Measurements from ENCODE around the gene MAP2K6. TPM values are rescaled to one million over a fixed set of nuclear protein-coding genes. Genes with fewer than 3 reads are reported as not detected.

The MAP2K6 gene
- polyA plus RNA-seq, 4 donors: 5.1 to 21.2 (median 13.4) TPM

GRCh38 chr17:69578385-69578936 is 164.0 kb downstream of the MAP2K6 start:
- 74 to 85% (median 85%) methylated on average over 4 of the region's 4 CpGs for WGBS, 3 donors
- Histone ChIP-seq H3K36me3 (ENCODE audit: control insufficient read depth in 3 of 3, insufficient read depth in 2 of 3, low read depth in 1 of 3, low read length in 3 of 3) (no peaks in the 10 kb centered on the region), H3K4me3 (ENCODE audit: low read depth in 1 of 3, low read length in 3 of 3) (no peak overlapping the region), H3K9me3 (ENCODE audit: control insufficient read depth in 2 of 2, insufficient read depth in 1 of 2, low read depth in 1 of 2, low read length in 1 of 2) (no peaks in the 10 kb centered on the region), H3K4me1 (ENCODE audit: control insufficient read depth in 3 of 3, insufficient read depth in 2 of 3, low read depth in 1 of 3, low read length in 2 of 3) (peaks cover 0 to 4% (median 0%) of the 10 kb centered on the region in 3 donors), H3K27ac (ENCODE audit: low read depth in 1 of 3, low read length in 2 of 3) (no peak overlapping the region), H3K27me3 (ENCODE audit: control insufficient read depth in 3 of 3, insufficient read depth in 3 of 3, low read length in 3 of 3) (peaks cover 0 to 3% (median 3%) of the 10 kb centered on the region in 3 donors)
- no peak for FAIRE-seq
- DNase-seq: no peak

- 89 to 95% (median 91%) methylated on average over 5 of the region's 5 CpGs for WGBS, 3 donors
- H3K4me1 ChIP-seq (ENCODE audit: control insufficient read depth in 3 of 3, insufficient read depth in 2 of 3, low read depth in 1 of 3, low read length in 2 of 3): peaks cover 0 to 4% (median 0%) of the 10 kb centered on the region in 3 donors
- H3K27me3 ChIP-seq (ENCODE audit: control insufficient read depth in 3 of 3, insufficient read depth in 3 of 3, low read length in 3 of 3): peaks cover 0 to 3% (median 3%) of the 10 kb centered on the region in 3 donors
- no peaks in the 10 kb centered on the region for H3K36me3 ChIP-seq (ENCODE audit: control insufficient read depth in 3 of 3, insufficient read depth in 2 of 3, low read depth in 1 of 3, low read length in 3 of 3)
- FAIRE-seq (no peak), DNase-seq (no peak)
- H3K9me3 ChIP-seq (ENCODE audit: control insufficient read depth in 2 of 2, insufficient read depth in 1 of 2, low read depth in 1 of 2, low read length in 1 of 2): no peaks in the 10 kb centered on the region
- no peak overlapping the region for H3K4me3 ChIP-seq (ENCODE audit: low read depth in 1 of 3, low read length in 3 of 3)
- H3K27ac ChIP-seq (ENCODE audit: low read depth in 1 of 3, low read length in 2 of 3): no peak overlapping the region
These were observed 165.6 kb downstream of the MAP2K6 start for GRCh38 chr17:69579961-69580677.

GRCh38 chr17:69581061-69581961 is 166.8 kb downstream of the MAP2K6 start:
- no peak for DNase-seq
- 51 to 79% (median 68%) methylated on average over 18 of the region's 18 CpGs for WGBS, 3 donors
- no peaks in the 10 kb centered on the region for H3K4me1 ChIP-seq (ENCODE audit: control insufficient read depth in 3 of 3, insufficient read depth in 2 of 3, low read depth in 1 of 3, low read length in 2 of 3)
- no peaks in the 10 kb centered on the region for H3K36me3 ChIP-seq (ENCODE audit: control insufficient read depth in 3 of 3, insufficient read depth in 2 of 3, low read depth in 1 of 3, low read length in 3 of 3)
- no peak for FAIRE-seq
- H3K9me3 ChIP-seq (ENCODE audit: control insufficient read depth in 2 of 2, insufficient read depth in 1 of 2, low read depth in 1 of 2, low read length in 1 of 2): no peaks in the 10 kb centered on the region
- H3K27ac ChIP-seq (ENCODE audit: low read depth in 1 of 3, low read length in 2 of 3): peak overlapping the region in 1 of 3 donors; percentile 13
- H3K27me3 ChIP-seq (ENCODE audit: control insufficient read depth in 3 of 3, insufficient read depth in 3 of 3, low read length in 3 of 3): peaks cover 0 to 3% (median 3%) of the 10 kb centered on the region in 3 donors
- H3K4me3 ChIP-seq (ENCODE audit: low read depth in 1 of 3, low read length in 3 of 3): peak overlapping the region in 1 of 3 donors; percentile 27

GRCh38 chr17:69588316-69588715 is 173.8 kb downstream of the MAP2K6 start:
- no peaks in the 10 kb centered on the region for H3K4me1 ChIP-seq (ENCODE audit: control insufficient read depth in 3 of 3, insufficient read depth in 2 of 3, low read depth in 1 of 3, low read length in 2 of 3)
- FAIRE-seq (no peak), DNase-seq (no peak)
- peaks cover 0 to 2% of the 10 kb centered on the region in 2 donors for H3K9me3 ChIP-seq (ENCODE audit: control insufficient read depth in 2 of 2, insufficient read depth in 1 of 2, low read depth in 1 of 2, low read length in 1 of 2)
- 45 to 75% (median 68%) methylated on average over 2 of the region's 2 CpGs for WGBS, 3 donors
- no peak overlapping the region for H3K27ac ChIP-seq (ENCODE audit: low read depth in 1 of 3, low read length in 2 of 3)
- H3K4me3 ChIP-seq (ENCODE audit: low read depth in 1 of 3, low read length in 3 of 3): no peak overlapping the region
- H3K27me3 ChIP-seq (ENCODE audit: control insufficient read depth in 3 of 3, insufficient read depth in 3 of 3, low read length in 3 of 3): peaks cover 0 to 4% (median 0%) of the 10 kb centered on the region in 3 donors
- H3K36me3 ChIP-seq (ENCODE audit: control insufficient read depth in 3 of 3, insufficient read depth in 2 of 3, low read depth in 1 of 3, low read length in 3 of 3): no peaks in the 10 kb centered on the region

- Histone ChIP-seq H3K4me3 (ENCODE audit: low read depth in 1 of 3, low read length in 3 of 3) (no peak overlapping the region), H3K9me3 (ENCODE audit: control insufficient read depth in 2 of 2, insufficient read depth in 1 of 2, low read depth in 1 of 2, low read length in 1 of 2) (peaks cover 0 to 2% of the 10 kb centered on the region in 2 donors), H3K4me1 (ENCODE audit: control insufficient read depth in 3 of 3, insufficient read depth in 2 of 3, low read depth in 1 of 3, low read length in 2 of 3) (no peaks in the 10 kb centered on the region), H3K36me3 (ENCODE audit: control insufficient read depth in 3 of 3, insufficient read depth in 2 of 3, low read depth in 1 of 3, low read length in 3 of 3) (no peaks in the 10 kb centered on the region), H3K27me3 (ENCODE audit: control insufficient read depth in 3 of 3, insufficient read depth in 3 of 3, low read length in 3 of 3) (peaks cover 0 to 4% (median 0%) of the 10 kb centered on the region in 3 donors), H3K27ac (ENCODE audit: low read depth in 1 of 3, low read length in 2 of 3) (no peak overlapping the region)
- DNase-seq (no peak), FAIRE-seq (no peak)
- 61 to 75% (median 62%) methylated on average over 5 of the region's 5 CpGs for WGBS, 3 donors
These were observed 174.3 kb downstream of the MAP2K6 start for GRCh38 chr17:69588827-69589239.

- no peak for DNase-seq
- WGBS, 3 donors: 96% methylated on average over 1 of the region's 1 CpG
- H3K4me3 ChIP-seq (ENCODE audit: low read depth in 1 of 3, low read length in 3 of 3): no peak overlapping the region
- FAIRE-seq: no peak
- H3K27ac ChIP-seq (ENCODE audit: low read depth in 1 of 3, low read length in 2 of 3): no peak overlapping the region
- peaks cover 0 to 2% of the 10 kb centered on the region in 2 donors for H3K9me3 ChIP-seq (ENCODE audit: control insufficient read depth in 2 of 2, insufficient read depth in 1 of 2, low read depth in 1 of 2, low read length in 1 of 2)
- H3K4me1 ChIP-seq (ENCODE audit: control insufficient read depth in 3 of 3, insufficient read depth in 2 of 3, low read depth in 1 of 3, low read length in 2 of 3): no peaks in the 10 kb centered on the region
- H3K27me3 ChIP-seq (ENCODE audit: control insufficient read depth in 3 of 3, insufficient read depth in 3 of 3, low read length in 3 of 3): peaks cover 0 to 4% (median 2%) of the 10 kb centered on the region in 3 donors
- no peaks in the 10 kb centered on the region for H3K36me3 ChIP-seq (ENCODE audit: control insufficient read depth in 3 of 3, insufficient read depth in 2 of 3, low read depth in 1 of 3, low read length in 3 of 3)
These were observed 176.2 kb downstream of the MAP2K6 start for GRCh38 chr17:69590671-69591070.

- 61 to 75% (median 64%) methylated on average over 3 of the region's 3 CpGs for WGBS, 3 donors
- Histone ChIP-seq H3K36me3 (ENCODE audit: control insufficient read depth in 3 of 3, insufficient read depth in 2 of 3, low read depth in 1 of 3, low read length in 3 of 3) (no peaks in the 10 kb centered on the region), H3K27ac (ENCODE audit: low read depth in 1 of 3, low read length in 2 of 3) (no peak overlapping the region), H3K4me3 (ENCODE audit: low read depth in 1 of 3, low read length in 3 of 3) (no peak overlapping the region), H3K4me1 (ENCODE audit: control insufficient read depth in 3 of 3, insufficient read depth in 2 of 3, low read depth in 1 of 3, low read length in 2 of 3) (no peaks in the 10 kb centered on the region), H3K27me3 (ENCODE audit: control insufficient read depth in 3 of 3, insufficient read depth in 3 of 3, low read length in 3 of 3) (peaks cover 0 to 4% (median 2%) of the 10 kb centered on the region in 3 donors), H3K9me3 (ENCODE audit: control insufficient read depth in 2 of 2, insufficient read depth in 1 of 2, low read depth in 1 of 2, low read length in 1 of 2) (peaks cover 0 to 2% of the 10 kb centered on the region in 2 donors)
- no peak for FAIRE-seq
- no peak for DNase-seq
These were observed 178.3 kb downstream of the MAP2K6 start for GRCh38 chr17:69592692-69593350.

- no peak overlapping the region for H3K4me3 ChIP-seq (ENCODE audit: low read depth in 1 of 3, low read length in 3 of 3)
- DNase-seq (no peak), FAIRE-seq (no peak)
- WGBS, 3 donors: 93 to 98% (median 93%) methylated on average over 2 of the region's 2 CpGs
- no peaks in the 10 kb centered on the region for H3K36me3 ChIP-seq (ENCODE audit: control insufficient read depth in 3 of 3, insufficient read depth in 2 of 3, low read depth in 1 of 3, low read length in 3 of 3)
- H3K27me3 ChIP-seq (ENCODE audit: control insufficient read depth in 3 of 3, insufficient read depth in 3 of 3, low read length in 3 of 3): peaks cover 0 to 4% (median 2%) of the 10 kb centered on the region in 3 donors
- no peak overlapping the region for H3K27ac ChIP-seq (ENCODE audit: low read depth in 1 of 3, low read length in 2 of 3)
- H3K9me3 ChIP-seq (ENCODE audit: control insufficient read depth in 2 of 2, insufficient read depth in 1 of 2, low read depth in 1 of 2, low read length in 1 of 2): peaks cover 0 to 2% of the 10 kb centered on the region in 2 donors
- H3K4me1 ChIP-seq (ENCODE audit: control insufficient read depth in 3 of 3, insufficient read depth in 2 of 3, low read depth in 1 of 3, low read length in 2 of 3): no peaks in the 10 kb centered on the region
These were observed 178.8 kb downstream of the MAP2K6 start for GRCh38 chr17:69593351-69593715.

Data from small intestine (tissue), 7 donors.